IPS-18a (cell line): Measurements from ENCODE around the gene PRMT2.

ENCODE experiments used
- H3K27ac ChIP-seq: one replicate; pipeline ENCODE4 v1.5.1; 2013; ENCODE audit warnings: low read length
- H3K27me3 ChIP-seq: one replicate; pipeline ENCODE4 v1.6.1; 2013; ENCODE audit warnings: mild to moderate bottlenecking, low read length; ENCODE audit not compliant: control insufficient read depth, insufficient read depth
- H3K36me3 ChIP-seq: one replicate; pipeline ENCODE4 v1.6.1; 2013; ENCODE audit warnings: low read depth, low read length; ENCODE audit not compliant: control insufficient read depth
- H3K4me1 ChIP-seq: one replicate; pipeline ENCODE4 v1.6.1; 2013; ENCODE audit warnings: low read depth, low read length; ENCODE audit not compliant: control insufficient read depth
- H3K4me3 ChIP-seq: one replicate; pipeline ENCODE4 v1.5.1; 2013; ENCODE audit warnings: low read length
- H3K9ac ChIP-seq: one replicate; pipeline ENCODE4 v1.6.1; 2013; ENCODE audit warnings: mild to moderate bottlenecking, low read length, moderate library complexity
- H3K9me3 ChIP-seq: one replicate; pipeline ENCODE4 v1.6.1; 2013; ENCODE audit warnings: low read depth, low read length; ENCODE audit not compliant: control insufficient read depth

The PRMT2 gene

DNA sequence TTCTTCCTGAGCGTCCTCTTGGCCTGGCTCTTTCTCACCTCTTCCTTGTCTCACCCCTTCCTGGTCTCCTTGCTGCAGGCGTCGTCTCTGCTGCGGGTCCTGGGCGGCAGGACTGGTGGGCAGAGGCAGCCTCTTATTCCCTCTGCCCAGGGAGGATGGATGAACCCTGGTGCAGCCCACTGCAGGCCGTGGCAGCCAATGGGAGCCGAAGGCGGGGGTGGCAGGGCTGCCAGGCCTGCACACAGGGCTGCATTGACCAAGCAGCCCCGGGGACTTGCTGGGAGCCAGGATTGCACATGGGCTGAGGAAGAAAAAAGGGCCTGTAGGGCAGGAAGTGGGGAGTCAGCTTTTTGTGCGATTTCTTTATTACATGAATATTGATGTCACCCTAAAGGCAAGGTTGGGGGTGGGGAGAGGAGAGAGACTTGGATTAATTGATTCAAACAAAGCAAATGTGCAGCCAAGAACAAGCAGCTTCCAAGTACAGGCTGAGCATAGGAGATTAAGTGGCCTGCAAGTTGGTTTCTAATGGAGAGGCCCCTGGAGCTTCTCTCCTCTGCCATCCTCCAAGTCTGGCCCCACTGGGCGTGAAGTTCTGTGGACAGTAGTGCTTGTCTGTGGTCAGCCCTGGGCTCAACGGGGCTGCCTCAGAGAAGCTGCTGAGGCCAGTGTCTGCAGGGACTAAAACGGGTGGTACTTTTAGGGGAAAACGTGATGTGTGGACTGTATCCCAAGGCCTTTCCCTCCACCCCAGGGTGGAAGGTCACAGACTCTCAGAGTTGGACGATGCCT lies 30.3 kb upstream of the PRMT2 start, which contains the start of gene S100B:
Gene S100B, minus strand, starts transcription at position 108 of the 792 bp plus-strand sequence. CDS start 2,667 bp downstream, outside the sequence.
- no peak within 1 kb of the TSS for H3K4me3 ChIP-seq
- no peaks in the 10 kb centered on the region for H3K36me3 ChIP-seq
- H3K9me3 ChIP-seq, result no peaks in the 10 kb centered on the region
- H3K9ac ChIP-seq, result no peak within 1 kb of the TSS
- H3K4me1 ChIP-seq, result peaks cover 7% of the 10 kb centered on the region
- no peak within 1 kb of the TSS for H3K27ac ChIP-seq
- no peaks in the 10 kb centered on the region for H3K27me3 ChIP-seq

DNA sequence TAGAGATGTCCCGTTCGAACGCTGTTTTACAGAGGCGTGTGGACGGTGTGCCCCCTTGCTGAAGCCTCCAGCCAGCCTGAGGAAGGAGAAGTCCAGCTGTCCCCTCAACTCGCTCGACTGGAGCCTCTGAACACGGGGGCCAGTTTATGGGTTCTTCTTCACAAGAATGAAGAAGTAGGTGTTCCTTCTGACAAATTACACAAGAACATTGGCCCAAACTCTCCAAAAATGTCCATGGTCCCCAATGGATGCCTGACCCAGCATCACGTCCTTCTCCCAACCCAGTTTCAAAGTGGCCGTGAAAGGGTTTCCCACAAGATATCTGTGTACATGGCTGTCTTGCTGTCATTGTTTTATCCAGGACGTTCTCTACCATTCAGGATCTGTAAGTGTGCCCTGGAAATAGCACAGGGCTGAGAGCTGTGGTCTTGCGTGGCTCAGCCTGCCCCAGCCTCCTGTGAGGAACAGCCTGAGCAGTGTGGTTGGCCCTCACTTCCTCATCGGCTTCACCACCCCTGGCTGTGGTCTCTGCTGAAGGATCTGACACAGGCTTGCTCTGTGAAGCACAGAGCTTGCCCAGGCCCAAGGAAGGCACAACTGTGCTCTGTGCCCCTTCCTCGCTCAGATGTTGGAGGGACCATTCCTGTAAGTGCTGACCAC lies 29.6 kb upstream of the PRMT2 start:
- no peaks in the 10 kb centered on the region for H3K27me3 ChIP-seq
- H3K9ac ChIP-seq, result no peak overlapping the region
- peaks cover 7% of the 10 kb centered on the region for H3K4me1 ChIP-seq
- H3K36me3 ChIP-seq, result no peaks in the 10 kb centered on the region
- H3K4me3 ChIP-seq, result no peak overlapping the region
- no peak overlapping the region for H3K27ac ChIP-seq
- H3K9me3 ChIP-seq, result no peaks in the 10 kb centered on the region

DNA sequence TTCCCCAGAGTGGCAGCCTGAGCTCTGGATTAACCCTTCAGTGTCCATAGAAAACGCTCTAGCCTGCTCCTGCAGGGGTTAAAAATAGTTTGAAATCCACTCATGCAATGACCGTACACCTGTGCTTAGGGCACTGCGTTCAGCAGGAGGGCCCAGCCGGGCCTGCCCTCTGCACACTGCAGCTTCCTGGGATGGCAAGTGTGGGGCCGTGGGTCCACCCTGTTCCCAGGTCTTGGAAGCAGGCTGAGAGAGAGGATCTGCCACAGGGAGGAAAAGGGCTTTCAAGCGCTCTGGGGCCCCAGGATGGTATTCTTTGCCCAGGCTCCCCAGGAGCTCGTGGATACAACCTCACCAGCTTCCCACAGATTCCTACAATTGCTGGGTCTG lies 29.1 kb upstream of the PRMT2 start:
- Histone ChIP-seq H3K27me3 (no peaks in the 10 kb centered on the region), H3K27ac (no peak overlapping the region), H3K36me3 (no peaks in the 10 kb centered on the region), H3K9me3 (no peaks in the 10 kb centered on the region), H3K4me3 (no peak overlapping the region), H3K4me1 (peaks cover 7% of the 10 kb centered on the region), H3K9ac (no peak overlapping the region)

DNA sequence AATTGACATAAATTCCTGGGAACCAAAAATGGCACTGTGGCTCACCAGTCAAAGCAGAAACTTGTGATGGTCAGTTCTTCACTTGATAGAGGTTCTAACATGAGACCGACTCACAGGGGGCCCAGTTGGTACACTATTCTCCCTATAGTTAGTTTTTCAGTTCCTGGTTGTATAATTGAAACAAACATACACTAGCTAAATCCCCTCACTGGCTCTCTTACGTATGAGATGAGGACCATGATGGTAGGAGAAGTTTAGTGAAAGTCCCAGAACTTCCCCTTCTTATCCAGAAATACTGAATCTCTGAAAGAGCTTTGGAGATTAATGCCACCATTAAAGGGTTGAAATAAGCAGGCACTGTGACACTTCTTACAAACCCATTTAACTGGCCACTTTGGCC lies 27.8 kb upstream of the PRMT2 start:
- no peak overlapping the region for H3K4me3 ChIP-seq
- H3K27me3 ChIP-seq, result no peaks in the 10 kb centered on the region
- no peak overlapping the region for H3K9ac ChIP-seq
- no peaks in the 10 kb centered on the region for H3K9me3 ChIP-seq
- H3K27ac ChIP-seq, result no peak overlapping the region
- H3K4me1 ChIP-seq, result peaks cover 6% of the 10 kb centered on the region
- no peaks in the 10 kb centered on the region for H3K36me3 ChIP-seq

DNA sequence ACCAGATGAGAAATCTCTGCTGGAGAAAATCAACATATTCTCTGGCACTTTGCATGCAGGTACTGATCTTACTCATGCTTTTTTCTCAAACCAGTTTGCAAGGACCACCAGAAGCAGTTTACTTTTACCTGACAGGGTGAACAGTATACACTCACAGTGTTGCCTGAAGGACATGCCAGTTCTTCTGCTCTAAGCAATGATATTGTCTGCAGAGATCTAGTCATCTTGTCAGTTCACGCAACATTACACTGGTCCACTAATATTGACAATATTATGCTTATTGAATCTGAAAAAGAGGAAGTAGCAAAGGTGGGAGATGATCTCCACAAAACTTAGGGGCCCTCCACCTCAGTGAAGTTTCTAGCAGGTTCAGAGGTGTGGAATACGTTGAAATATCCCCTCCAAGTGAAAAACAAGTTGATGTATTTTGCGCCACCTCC lies 26.8 kb upstream of the PRMT2 start:
- Histone ChIP-seq H3K4me3 (no peak overlapping the region), H3K4me1 (peaks cover 3% of the 10 kb centered on the region), H3K9me3 (no peaks in the 10 kb centered on the region), H3K27ac (no peak overlapping the region), H3K36me3 (no peaks in the 10 kb centered on the region), H3K9ac (no peak overlapping the region), H3K27me3 (no peaks in the 10 kb centered on the region)

DNA sequence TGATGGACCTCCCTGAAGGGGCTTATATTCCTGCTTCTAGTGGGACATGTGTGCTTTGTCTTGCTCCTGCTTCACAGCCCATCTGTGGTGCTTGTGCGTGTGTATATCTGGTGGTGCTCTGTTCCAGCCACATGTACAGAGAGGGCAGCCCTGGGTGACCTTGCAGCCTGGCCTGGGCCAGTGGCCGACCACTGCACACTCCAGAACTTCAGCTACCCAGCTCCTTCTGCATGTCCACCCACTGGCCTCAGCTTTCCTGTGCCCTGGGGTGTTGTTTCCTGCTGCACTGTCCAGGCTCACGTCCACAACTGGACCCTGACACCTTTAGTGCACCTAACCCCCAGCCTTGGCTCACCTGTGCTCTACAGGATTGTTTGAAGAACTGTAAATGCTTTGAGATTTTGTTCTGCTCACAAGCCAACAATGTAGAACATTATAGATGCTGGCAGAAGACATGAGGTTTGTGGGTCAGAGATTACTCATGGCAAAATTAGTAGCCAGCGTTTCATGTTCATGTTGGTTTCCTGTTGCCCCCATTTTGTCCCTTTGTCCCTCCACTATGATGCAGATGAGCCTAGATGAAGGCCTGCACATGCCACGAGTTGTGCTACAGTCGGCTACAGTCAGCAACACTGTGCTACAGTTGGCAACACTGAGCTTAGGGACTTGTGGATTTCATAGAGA lies 25.3 kb upstream of the PRMT2 start:
- H3K4me1 ChIP-seq, result no peaks in the 10 kb centered on the region
- no peak overlapping the region for H3K9ac ChIP-seq
- H3K27ac ChIP-seq, result no peak overlapping the region
- no peaks in the 10 kb centered on the region for H3K36me3 ChIP-seq
- H3K9me3 ChIP-seq, result no peaks in the 10 kb centered on the region
- H3K4me3 ChIP-seq, result no peak overlapping the region
- H3K27me3 ChIP-seq, result no peaks in the 10 kb centered on the region

DNA sequence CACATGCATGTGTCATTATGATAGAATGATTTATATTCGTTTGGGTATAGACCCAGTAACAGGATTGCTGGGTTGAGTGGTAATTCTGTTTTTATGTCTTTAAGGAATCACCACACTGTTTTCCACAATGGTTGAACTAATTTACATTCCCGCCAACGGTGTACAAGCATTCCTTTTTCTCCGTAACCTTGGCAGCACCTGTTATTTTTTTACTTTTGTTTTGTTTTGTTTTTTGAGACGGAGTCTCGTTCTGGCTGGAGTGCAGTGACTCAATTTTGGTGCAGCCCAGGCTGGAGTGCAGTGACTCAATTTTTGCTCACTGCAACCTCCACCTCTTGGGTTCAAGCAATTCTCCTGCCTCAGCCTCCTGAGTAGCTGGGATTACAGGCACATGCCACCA lies 22.1 kb upstream of the PRMT2 start:
- Histone ChIP-seq H3K27ac (no peak overlapping the region), H3K27me3 (no peaks in the 10 kb centered on the region), H3K36me3 (no peaks in the 10 kb centered on the region), H3K4me1 (no peaks in the 10 kb centered on the region), H3K4me3 (no peak overlapping the region), H3K9me3 (no peaks in the 10 kb centered on the region), H3K9ac (no peak overlapping the region)

DNA sequence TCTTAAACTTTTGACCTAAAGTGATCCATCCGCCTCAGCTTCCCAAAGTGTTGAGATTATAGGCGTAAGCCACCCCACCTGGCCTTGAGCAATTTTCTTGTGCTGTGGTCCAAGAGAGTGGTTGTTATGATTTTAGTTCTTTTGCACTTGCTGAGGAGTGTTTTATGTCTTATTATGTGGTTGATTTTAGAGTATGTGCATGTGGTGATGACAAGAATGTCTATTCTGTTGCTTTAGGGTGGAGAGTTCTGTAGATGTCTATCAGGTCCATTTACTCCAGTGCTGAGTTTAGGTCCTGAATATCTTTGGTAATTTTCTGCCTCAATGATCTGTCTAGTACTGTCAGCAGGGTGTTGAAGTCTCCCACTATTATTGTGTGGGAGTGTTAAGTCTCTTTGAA lies 19.4 kb upstream of the PRMT2 start:
- Histone ChIP-seq H3K4me1 (no peaks in the 10 kb centered on the region), H3K4me3 (no peak overlapping the region), H3K36me3 (no peaks in the 10 kb centered on the region), H3K27ac (no peak overlapping the region), H3K9me3 (no peaks in the 10 kb centered on the region), H3K27me3 (no peaks in the 10 kb centered on the region), H3K9ac (no peak overlapping the region)

DNA sequence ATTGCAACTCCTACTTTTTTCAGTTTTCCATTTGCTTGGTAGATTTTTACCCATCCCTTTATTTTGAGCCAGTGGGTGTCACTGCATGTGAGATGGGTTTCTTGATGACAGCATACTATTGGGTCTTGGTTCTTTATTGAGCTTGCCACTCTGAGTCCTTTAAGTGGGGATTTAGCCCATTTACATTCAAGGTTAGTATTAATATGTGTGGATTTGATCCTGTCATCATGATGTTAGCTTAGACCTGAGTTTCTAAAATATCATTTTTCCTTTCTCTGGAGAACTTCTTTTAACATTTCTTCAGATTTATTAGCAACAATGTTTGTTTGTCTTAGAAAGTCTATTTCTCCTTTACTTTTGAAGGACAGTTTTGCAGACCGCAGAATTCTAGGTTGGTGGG lies 18.8 kb upstream of the PRMT2 start:
- Histone ChIP-seq H3K4me1 (no peaks in the 10 kb centered on the region), H3K27me3 (no peaks in the 10 kb centered on the region), H3K9ac (no peak overlapping the region), H3K4me3 (no peak overlapping the region), H3K36me3 (no peaks in the 10 kb centered on the region), H3K9me3 (no peaks in the 10 kb centered on the region), H3K27ac (no peak overlapping the region)

DNA sequence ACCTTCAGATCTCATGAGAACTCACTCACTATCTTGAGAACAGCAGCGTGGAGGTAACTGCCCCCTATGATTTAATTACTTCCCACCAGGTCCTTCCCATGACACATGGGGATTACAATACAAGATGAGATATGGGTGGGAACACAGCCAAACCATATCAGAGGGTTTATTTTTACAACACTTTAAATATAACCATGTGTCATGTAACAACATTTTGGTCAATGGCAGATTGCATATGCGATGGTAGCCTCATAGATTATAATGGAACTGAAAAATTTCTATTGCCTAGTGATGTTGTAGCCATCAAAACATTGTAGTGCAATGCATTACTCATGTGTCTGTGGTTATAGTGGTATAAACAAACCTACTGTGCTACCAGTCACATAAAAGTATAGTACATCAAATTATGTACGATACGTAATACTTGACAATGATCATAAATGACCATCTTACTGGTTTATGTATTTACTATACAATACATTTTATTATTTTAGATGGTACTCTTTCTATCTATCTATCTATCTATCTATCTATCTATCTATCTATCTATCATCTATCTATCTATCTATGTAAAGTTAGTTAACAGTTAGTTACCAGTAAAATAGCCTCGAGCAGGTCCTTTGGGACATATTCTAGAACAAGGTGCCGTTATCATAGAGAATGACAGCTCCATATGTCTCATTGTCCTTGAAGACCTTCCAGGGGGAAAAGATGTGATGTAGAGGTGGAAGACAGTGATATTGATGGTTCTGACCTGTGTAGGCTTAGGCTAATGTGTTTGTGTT lies 18.0 kb upstream of the PRMT2 start:
- Histone ChIP-seq H3K9me3 (no peaks in the 10 kb centered on the region), H3K27me3 (no peaks in the 10 kb centered on the region), H3K4me1 (peaks cover 2% of the 10 kb centered on the region), H3K36me3 (no peaks in the 10 kb centered on the region), H3K9ac (no peak overlapping the region), H3K4me3 (no peak overlapping the region), H3K27ac (no peak overlapping the region)

DNA sequence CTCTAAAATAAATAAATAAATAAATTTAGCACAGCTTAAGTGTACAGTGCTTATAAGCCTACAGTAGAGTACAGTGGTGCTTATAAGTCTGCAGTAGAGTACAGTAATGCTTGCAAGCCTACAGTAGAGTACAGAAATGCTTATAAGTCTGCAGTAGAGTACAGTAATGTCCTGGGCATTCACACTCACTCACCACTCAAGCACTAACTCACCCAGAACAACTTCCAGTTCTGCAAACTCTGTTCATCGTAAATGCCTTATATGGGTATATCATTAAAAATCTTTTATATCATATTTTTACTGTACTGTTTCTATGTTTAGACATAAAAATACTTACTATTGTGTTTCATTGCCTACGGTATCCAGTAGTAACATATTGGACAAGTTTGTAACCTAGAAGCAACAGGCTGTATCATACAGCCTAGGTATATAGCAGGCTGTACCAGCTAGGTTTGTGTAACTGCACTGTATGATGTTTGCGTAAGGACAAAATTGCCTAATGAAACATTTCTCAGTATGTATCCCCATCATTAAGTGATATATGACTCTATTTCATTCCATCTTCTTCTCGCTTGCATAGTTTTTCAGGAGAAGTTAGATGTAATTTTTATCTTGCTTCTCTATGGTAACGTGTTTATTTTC lies 16.6 kb upstream of the PRMT2 start:
- H3K4me3 ChIP-seq, result no peak overlapping the region
- H3K27me3 ChIP-seq, result no peaks in the 10 kb centered on the region
- no peak overlapping the region for H3K27ac ChIP-seq
- H3K9ac ChIP-seq, result no peak overlapping the region
- no peaks in the 10 kb centered on the region for H3K9me3 ChIP-seq
- peaks cover 2% of the 10 kb centered on the region for H3K4me1 ChIP-seq
- H3K36me3 ChIP-seq, result no peaks in the 10 kb centered on the region
